Keratinocyte (primary cell): ENCODE measurements around the gene POLR3K. TPM values are rescaled to one million over a fixed set of nuclear protein-coding genes. Genes with fewer than 3 reads are reported as not detected.

Experiments used
- DNase-seq: peaks from one replicate; pipeline ENCODE4 v3.0.0-alpha.2; 2011; ENCODE audit warnings: low read depth, missing footprints, low spot score
- FAIRE-seq: peaks from 2 replicates; lab custom pipeline; 2011; peaks lifted over from hg19 to GRCh38; lab: Jason Lieb, UNC
- H2AFZ ChIP-seq: 2 replicates; pipeline ENCODE4 v1.6.0; 2012; ENCODE audit warnings: low read length, control low read depth, inconsistent platforms; ENCODE audit not compliant: control insufficient read depth
- H3K27ac ChIP-seq: 2 replicates; pipeline ENCODE4 v1.5.1; 2011; ENCODE audit warnings: low read length; ENCODE audit not compliant: control insufficient read depth, insufficient read depth
- H3K27me3 ChIP-seq: 3 replicates; pipeline ENCODE4 v1.6.0; 2011; ENCODE audit warnings: low read length; ENCODE audit not compliant: control insufficient read depth, insufficient read depth; ENCODE audit errors: extremely low read depth
- H3K36me3 ChIP-seq, 2 experiments: 2 replicates in 1 of 2; 3 replicates in 1 of 2; pipeline ENCODE4 v1.5.1; 2011; ENCODE audit warnings: low read length in 2 of 2, mild to moderate bottlenecking in 1 of 2; ENCODE audit not compliant: control insufficient read depth in 2 of 2, insufficient read depth in 2 of 2; ENCODE audit errors: extremely low read depth in 1 of 2
- H3K4me1 ChIP-seq: 3 replicates; pipeline ENCODE4 v1.5.1; 2011; ENCODE audit warnings: low read length; ENCODE audit not compliant: control insufficient read depth, insufficient read depth; ENCODE audit errors: extremely low read depth
- H3K4me2 ChIP-seq: 3 replicates; pipeline ENCODE4 v1.6.0; 2011; ENCODE audit warnings: low read depth, low read length; ENCODE audit not compliant: control insufficient read depth, insufficient read depth; ENCODE audit errors: extremely low read depth
- H3K4me3 ChIP-seq, 3 experiments: fragments of 200-600 bp in 1 of 3; sonication (generic) in 1 of 3; 2 replicates in 2 of 3; 3 replicates in 1 of 3; pipeline ENCODE4 v1.5.1; 2011 to 2016; ENCODE audit warnings: low read length in 3 of 3, mild to moderate bottlenecking in 3 of 3, control low read depth in 2 of 3, inconsistent platforms in 1 of 3, low read depth in 1 of 3, mixed read lengths in 1 of 3, mixed run types in 1 of 3, moderate library complexity in 1 of 3; ENCODE audit not compliant: control insufficient read depth in 2 of 3, insufficient read depth in 2 of 3; ENCODE audit errors: extremely low read depth in 1 of 3
- H3K79me2 ChIP-seq: 2 replicates; pipeline ENCODE4 v1.6.0; 2012; ENCODE audit warnings: low read length; ENCODE audit not compliant: control insufficient read depth, insufficient read depth
- H3K9ac ChIP-seq: 3 replicates; pipeline ENCODE4 v1.6.0; 2011; ENCODE audit warnings: low read length; ENCODE audit not compliant: control insufficient read depth, insufficient read depth; ENCODE audit errors: extremely low read depth
- H3K9me1 ChIP-seq: 3 replicates; pipeline ENCODE4 v1.6.0; 2011; ENCODE audit warnings: low read length; ENCODE audit not compliant: control insufficient read depth, insufficient read depth; ENCODE audit errors: extremely low read depth
- H3K9me3 ChIP-seq: 2 replicates; pipeline ENCODE4 v1.5.1; 2012; ENCODE audit warnings: low read depth, low read length; ENCODE audit not compliant: control insufficient read depth
- H4K20me1 ChIP-seq: 3 replicates; pipeline ENCODE4 v1.6.0; 2011; ENCODE audit warnings: low read length; ENCODE audit not compliant: control insufficient read depth, insufficient read depth; ENCODE audit errors: extremely low read depth
- CTCF ChIP-seq, 3 experiments: IDR thresholded peaks in 1 of 3; conservative IDR thresholded peaks in 1 of 3; optimal IDR thresholded peaks in 1 of 3; 2 replicates in 2 of 3; 3 replicates in 1 of 3; pipeline versions ENCODE3 to v1.5.1; 2011; ENCODE audit warnings: low read length in 3 of 3, mild to moderate bottlenecking in 3 of 3, moderate library complexity in 2 of 3, control low read depth in 1 of 3, inconsistent platforms in 1 of 3; ENCODE audit not compliant: insufficient read depth in 2 of 3; ENCODE audit errors: extremely low read depth in 1 of 3
- EZH2 ChIP-seq: IDR thresholded peaks from one replicate; pipeline ENCODE4 v1.6.1; 2012; ENCODE audit warnings: inconsistent platforms, mild to moderate bottlenecking, low read length, moderate library complexity
- dilution Hi-C: fragments of 300-500 bp; cut with MboI; formaldehyde crosslinking; loops from one replicate; pipeline ENCODE4 v1.7.0; 2020; ENCODE audit warnings: low sequenced_read_pairs; ENCODE audit not compliant: extremely low pct_ligation_motif_present
- polyA plus RNA-seq, 5 experiments: library from polyadenylated mRNA; depleted of rRNA in 3 of 5; stranded (reverse) in 3 of 5; stranded (forward) in 1 of 5; unstranded in 1 of 5; fragments of >200 nt; gene quantifications; 1 replicate in 1 of 5; 2 replicates in 3 of 5; 3 replicates in 1 of 5; pipeline versions ENCODE4 v1.2.1 to v1.2.3, GENCODE V29; 2011 to 2012; ENCODE audit warnings: missing spikeins in 2 of 5, low read depth in 1 of 5, low replicate concordance in 1 of 5

Gene POLR3K
- polyA plus RNA-seq, 1 donor (not counting 4 experiments of a cell fraction or from before 2014, with no cell fraction given) = 23.2 TPM

- no peaks in the 10 kb centered on the region for H3K79me2 ChIP-seq
- FAIRE-seq = no peak
- no peak overlapping the region for H3K27ac ChIP-seq
- no peaks in the 10 kb centered on the region for H3K9me3 ChIP-seq
- no peaks in the 10 kb centered on the region for H3K9me1 ChIP-seq
- H3K9ac ChIP-seq = no peak overlapping the region
- H4K20me1 ChIP-seq = no peaks in the 10 kb centered on the region
- H3K4me3 ChIP-seq = no peak overlapping the region
- no peak for DNase-seq
- H3K4me2 ChIP-seq = no peak overlapping the region
- dilution Hi-C loops = no loop called here
- H3K36me3 ChIP-seq = peaks cover 6 to 11% of the 10 kb centered on the region in 2 experiments
- H3K4me1 ChIP-seq = peaks cover 3% of the 10 kb centered on the region
- H2AFZ ChIP-seq = no peak overlapping the region
- H3K27me3 ChIP-seq = no peaks in the 10 kb centered on the region
- TF ChIP-seq CTCF (optimal IDR thresholded peaks at IDR 0.05 in 1 of 3, IDR thresholded peaks at IDR 0.05 in 1 of 3, conservative IDR thresholded peaks at IDR 0.05 in 1 of 3; ENCODE audit: extremely low read depth in 1 of 3, insufficient read depth in 2 of 3, low read length in 3 of 3) = no peak
- no peak for TF ChIP-seq EZH2
Observed at GRCh38 chr16:37511-37910, 15.9 kb downstream of the POLR3K start.

GRCh38 chr16:36336-36984 lies 16.9 kb downstream of the POLR3K start:
- H3K4me1 ChIP-seq = peaks cover 3% of the 10 kb centered on the region
- H3K27me3 ChIP-seq = no peaks in the 10 kb centered on the region
- H4K20me1 ChIP-seq = no peaks in the 10 kb centered on the region
- FAIRE-seq = no peak
- H2AFZ ChIP-seq = no peak overlapping the region
- dilution Hi-C loops = no loop called here
- no peaks in the 10 kb centered on the region for H3K9me3 ChIP-seq
- TF ChIP-seq EZH2 (no peak), CTCF (optimal IDR thresholded peaks at IDR 0.05 in 1 of 3, IDR thresholded peaks at IDR 0.05 in 1 of 3, conservative IDR thresholded peaks at IDR 0.05 in 1 of 3; ENCODE audit: extremely low read depth in 1 of 3, insufficient read depth in 2 of 3, low read length in 3 of 3) (no peak)
- no peak overlapping the region for H3K9ac ChIP-seq
- H3K4me2 ChIP-seq = no peak overlapping the region
- H3K27ac ChIP-seq = no peak overlapping the region
- H3K9me1 ChIP-seq = no peaks in the 10 kb centered on the region
- H3K36me3 ChIP-seq = peaks cover 2 to 10% of the 10 kb centered on the region in 2 experiments
- DNase-seq = no peak
- no peak overlapping the region for H3K4me3 ChIP-seq
- H3K79me2 ChIP-seq = no peaks in the 10 kb centered on the region
